GM23338 (cell line): ENCODE measurements around the gene DNAJB6. TPM values are rescaled to one million over a fixed set of nuclear protein-coding genes. Genes with fewer than 3 reads are reported as not detected.

Experiments used
- ATAC-seq: fragments of 200-7000 bp; cut with Tn5 transposase; 3 replicates; pipeline ENCODE4 v1.9.1; 2020
- DNase-seq: peaks from one replicate; pipeline ENCODE4 v3.0.0-alpha.2; 2015; ENCODE audit warnings: low spot score
- H2AFZ ChIP-seq: fragments of 200-600 bp; sonication (generic); 2 replicates; pipeline ENCODE4 v1.8.0; 2016; ENCODE audit warnings: antibody characterized with exemption, mild to moderate bottlenecking, moderate library complexity
- H3F3A ChIP-seq: fragments of 200-600 bp; sonication (generic); replicated peaks from 2 replicates; pipeline ENCODE4 v1.8.0; 2017; ENCODE audit warnings: antibody characterized with exemption, mixed run types, low read depth
- H3K27ac ChIP-seq: fragments of 200-600 bp; sonication (generic); 2 replicates; pipeline ENCODE4 v1.6.1; 2016; ENCODE audit warnings: low read depth
- H3K27me3 ChIP-seq: fragments of 200-600 bp; sonication (generic); 2 replicates; pipeline ENCODE4 v1.8.0; 2016; ENCODE audit warnings: mild to moderate bottlenecking, mixed run types, moderate library complexity; ENCODE audit not compliant: insufficient read depth
- H3K36me3 ChIP-seq: fragments of 200-600 bp; sonication (generic); 2 replicates; pipeline ENCODE4 v1.8.0; 2016; ENCODE audit warnings: mild to moderate bottlenecking; ENCODE audit not compliant: insufficient read depth
- H3K4me1 ChIP-seq: fragments of 200-600 bp; sonication (generic); 2 replicates; pipeline ENCODE4 v1.8.0; 2016; ENCODE audit warnings: mild to moderate bottlenecking, moderate library complexity; ENCODE audit not compliant: insufficient read depth
- H3K4me2 ChIP-seq: fragments of 200-600 bp; sonication (generic); 2 replicates; pipeline ENCODE4 v1.7.1; 2017; ENCODE audit warnings: mixed run types
- H3K4me3 ChIP-seq: fragments of 200-600 bp; sonication (generic); 2 replicates; pipeline ENCODE4 v1.6.1; 2016; ENCODE audit warnings: mixed run types
- H3K79me2 ChIP-seq: fragments of 200-600 bp; sonication (generic); replicated peaks from 2 replicates; pipeline ENCODE4 v1.8.0; 2017; ENCODE audit warnings: mild to moderate bottlenecking; ENCODE audit not compliant: insufficient read depth
- H3K9me2 ChIP-seq: fragments of 200-600 bp; sonication (generic); 2 replicates; pipeline ENCODE4 v1.8.0; 2017; ENCODE audit not compliant: insufficient read depth
- H4K20me1 ChIP-seq: fragments of 200-600 bp; sonication (generic); replicated peaks from 2 replicates; pipeline ENCODE4 v1.8.0; 2017; ENCODE audit warnings: mild to moderate bottlenecking; ENCODE audit not compliant: insufficient read depth
- H3K27ac Mint-ChIP-seq: 2 replicates; pipeline ENCODE4 v1.8.0; 2020; ENCODE audit warnings: inconsistent platforms, mild to moderate bottlenecking, moderate library complexity, mixed read lengths
- H3K27me3 Mint-ChIP-seq: 3 replicates; pipeline ENCODE4 v1.8.0; 2022; ENCODE audit warnings: low read depth, mild to moderate bottlenecking, moderate library complexity, mixed read lengths, inconsistent platforms; ENCODE audit not compliant: insufficient read depth, poor library complexity
- H3K36me3 Mint-ChIP-seq: 3 replicates; pipeline ENCODE4 v1.8.0; 2021; ENCODE audit warnings: low read depth, mild to moderate bottlenecking, inconsistent platforms, moderate library complexity, mixed read lengths
- H3K4me1 Mint-ChIP-seq: 3 replicates; pipeline ENCODE4 v1.8.0; 2020; ENCODE audit warnings: mild to moderate bottlenecking, inconsistent platforms, mixed read lengths
- H3K4me3 Mint-ChIP-seq: 3 replicates; pipeline ENCODE4 v1.8.0; 2021; ENCODE audit warnings: moderate library complexity, mild to moderate bottlenecking, inconsistent platforms, mixed read lengths
- H3K9me3 Mint-ChIP-seq: 3 replicates; pipeline ENCODE4 v1.8.0; 2020; ENCODE audit warnings: moderate library complexity, mild to moderate bottlenecking, inconsistent platforms, mixed read lengths
- CREB1 ChIP-seq: fragments of 250-450 bp; sonication (Bioruptor Pico); IDR thresholded peaks from 2 replicates; pipeline ENCODE4 v1.5.0; 2020; ENCODE audit warnings: low read depth, mild to moderate bottlenecking, moderate library complexity
- EZH2 ChIP-seq: fragments of 200-600 bp; sonication (generic); IDR thresholded peaks from one replicate; pipeline ENCODE4 v1.8.0; 2017; ENCODE audit warnings: antibody characterized with exemption, mild to moderate bottlenecking, low read depth; ENCODE audit not compliant: unreplicated experiment
- POLR2AphosphoS5 ChIP-seq: IDR thresholded peaks from 2 replicates; pipeline ENCODE4 v1.6.1; 2016; ENCODE audit warnings: antibody characterized with exemption, low read depth
- STAT1 ChIP-seq: IDR thresholded peaks from one replicate; pipeline ENCODE4 v1.6.1; 2016; ENCODE audit warnings: antibody characterized with exemption; ENCODE audit not compliant: unreplicated experiment
- ZNF114 ChIP-seq: fragments of 250-450 bp; sonication (Bioruptor Pico); IDR thresholded peaks from 2 replicates; pipeline ENCODE4 v1.5.0; 2020; ENCODE audit warnings: mild to moderate bottlenecking, moderate library complexity
- ZNF462 ChIP-seq: fragments of 250-450 bp; sonication (Bioruptor Pico); IDR thresholded peaks from 2 replicates; pipeline ENCODE4 v1.5.0; 2020; ENCODE audit warnings: mild to moderate bottlenecking, moderate library complexity
- polyA plus RNA-seq: library from polyadenylated mRNA; unstranded; fragments of >200 nt; fragmentation: Nextera tagmentation; extraction: Ambion mirVana; gene quantifications from 2 replicates; pipeline ENCODE4 v1.2.1, GENCODE V29; 2016
- total RNA-seq: library from RNA; depleted of rRNA; stranded (reverse); fragments of >200 nt; shearing (Covaris generic); gene quantifications from 2 replicates; pipeline ENCODE4 v1.2.3, GENCODE V29; 2014

Gene DNAJB6
- total and polyA plus RNA-seq, 2 experiments from 2014 or later = 308 to 322 TPM

- no peak for TF ChIP-seq CREB1 (CRISPR knock-in tag)
Measured at GRCh38 chr7:157380416-157380815, 43.6 kb downstream of the DNAJB6 start (continued).

- peak overlapping the region; percentile 86 for H3K27ac ChIP-seq
- H3K27me3 ChIP-seq = no peaks in the 10 kb centered on the region
- ATAC-seq (no peak), DNase-seq (no peak)
- H3K36me3 Mint-ChIP-seq = peaks cover 79% of the 10 kb centered on the region
- H4K20me1 ChIP-seq = peaks cover 52% of the 10 kb centered on the region
- no peak overlapping the region for H2AFZ ChIP-seq
- peaks cover 71% of the 10 kb centered on the region for H3F3A ChIP-seq
- no peak overlapping the region for H3K4me3 Mint-ChIP-seq
- no peaks in the 10 kb centered on the region for H3K9me2 ChIP-seq
- TF ChIP-seq CREB1 (CRISPR knock-in tag) (no peak), STAT1 (no peak), ZNF462 (CRISPR knock-in tag) (no peak), ZNF114 (CRISPR knock-in tag) (no peak), EZH2 (no peak), POLR2AphosphoS5 (no peak)
- no peaks in the 10 kb centered on the region; the same call in 2 of the 3 replicates for H3K9me3 Mint-ChIP-seq
- peaks cover 77% of the 10 kb centered on the region for H3K79me2 ChIP-seq
- peaks cover 9% of the 10 kb centered on the region for H3K27me3 Mint-ChIP-seq
- H3K36me3 ChIP-seq = peaks cover 54% of the 10 kb centered on the region
- H3K27ac Mint-ChIP-seq = no peak overlapping the region
- peaks cover 32% of the 10 kb centered on the region for H3K4me1 ChIP-seq
- peaks cover 49% of the 10 kb centered on the region for H3K4me1 Mint-ChIP-seq
- no peak overlapping the region for H3K4me3 ChIP-seq
- no peak overlapping the region for H3K4me2 ChIP-seq
Measured at GRCh38 chr7:157383868-157384267, 47.1 kb downstream of the DNAJB6 start.
